Measurements from ENCODE around the gene F2RL1.
"Not testable (repeated sequence)": the region's sequence is repeated elsewhere in the genome, so short reads cannot be mapped to it uniquely, and the experiment has no call there.

Gene F2RL1

GRCh38 chr5:76805821-76806505, 12.9 kb upstream of the F2RL1 start:
- no peak for DNase-seq
- no peak overlapping the region for H3K4me3 ChIP-seq (ENCODE audit: insufficient read depth, low read depth, low read length, poor library complexity, severe bottlenecking)
- H3K9me3 ChIP-seq (ENCODE audit: control insufficient read depth, low read length), result no peaks in the 10 kb centered on the region
- no peaks in the 10 kb centered on the region for H3K27me3 ChIP-seq (replicated peaks; ENCODE audit: control insufficient read depth, insufficient read depth, low read length, poor library complexity, severe bottlenecking)
- no peaks in the 10 kb centered on the region for H3K36me3 ChIP-seq (ENCODE audit: control insufficient read depth, insufficient read depth, low read length)
- H3K4me1 ChIP-seq (ENCODE audit: control insufficient read depth, insufficient read depth, low read length, poor library complexity, severe bottlenecking), result no peaks in the 10 kb centered on the region
- no peak overlapping the region for H3K27ac ChIP-seq (ENCODE audit: insufficient read depth, low read length, poor library complexity, severe bottlenecking)

GRCh38 chr5:76807296-76807695, 11.5 kb upstream of the F2RL1 start:
- Histone ChIP-seq H3K27ac (ENCODE audit: insufficient read depth, low read length, poor library complexity, severe bottlenecking) (no peak overlapping the region), H3K4me1 (ENCODE audit: control insufficient read depth, insufficient read depth, low read length, poor library complexity, severe bottlenecking) (no peaks in the 10 kb centered on the region)

GRCh38 chr5:76808141-76808691, 10.6 kb upstream of the F2RL1 start:
- Histone ChIP-seq H3K36me3 (ENCODE audit: control insufficient read depth, insufficient read depth, low read length) (no peaks in the 10 kb centered on the region), H3K4me1 (ENCODE audit: control insufficient read depth, insufficient read depth, low read length, poor library complexity, severe bottlenecking) (no peaks in the 10 kb centered on the region), H3K27me3 (replicated peaks; ENCODE audit: control insufficient read depth, insufficient read depth, low read length, poor library complexity, severe bottlenecking) (no peaks in the 10 kb centered on the region), H3K27ac (ENCODE audit: insufficient read depth, low read length, poor library complexity, severe bottlenecking) (no peak overlapping the region), H3K9me3 (ENCODE audit: control insufficient read depth, low read length) (no peaks in the 10 kb centered on the region), H3K4me3 (ENCODE audit: insufficient read depth, low read depth, low read length, poor library complexity, severe bottlenecking) (no peak overlapping the region)
- DNase-seq, result no peak

More at GRCh38 chr5:76807296-76807695, 11.5 kb upstream of the F2RL1 start:
- H3K27me3 ChIP-seq (replicated peaks; ENCODE audit: control insufficient read depth, insufficient read depth, low read length, poor library complexity, severe bottlenecking), result no peaks in the 10 kb centered on the region
- H3K9me3 ChIP-seq (ENCODE audit: control insufficient read depth, low read length), result no peaks in the 10 kb centered on the region
- H3K36me3 ChIP-seq (ENCODE audit: control insufficient read depth, insufficient read depth, low read length), result no peaks in the 10 kb centered on the region
- DNase-seq, result no peak
- H3K4me3 ChIP-seq (ENCODE audit: insufficient read depth, low read depth, low read length, poor library complexity, severe bottlenecking), result no peak overlapping the region

GRCh38 chr5:76809141-76809540, 9.7 kb upstream of the F2RL1 start:
- no peaks in the 10 kb centered on the region for H3K27me3 ChIP-seq (replicated peaks; ENCODE audit: control insufficient read depth, insufficient read depth, low read length, poor library complexity, severe bottlenecking)
- no peaks in the 10 kb centered on the region for H3K4me1 ChIP-seq (ENCODE audit: control insufficient read depth, insufficient read depth, low read length, poor library complexity, severe bottlenecking)
- no peak for DNase-seq
- H3K4me3 ChIP-seq (ENCODE audit: insufficient read depth, low read depth, low read length, poor library complexity, severe bottlenecking), result no peak overlapping the region
- H3K27ac ChIP-seq (ENCODE audit: insufficient read depth, low read length, poor library complexity, severe bottlenecking), result no peak overlapping the region
- H3K9me3 ChIP-seq (ENCODE audit: control insufficient read depth, low read length), result no peaks in the 10 kb centered on the region
- no peaks in the 10 kb centered on the region for H3K36me3 ChIP-seq (ENCODE audit: control insufficient read depth, insufficient read depth, low read length)

- Histone ChIP-seq H3K27ac (ENCODE audit: insufficient read depth, low read length, poor library complexity, severe bottlenecking) (no peak overlapping the region), H3K4me1 (ENCODE audit: control insufficient read depth, insufficient read depth, low read length, poor library complexity, severe bottlenecking) (no peaks in the 10 kb centered on the region), H3K36me3 (ENCODE audit: control insufficient read depth, insufficient read depth, low read length) (no peaks in the 10 kb centered on the region), H3K4me3 (ENCODE audit: insufficient read depth, low read depth, low read length, poor library complexity, severe bottlenecking) (no peak overlapping the region), H3K9me3 (ENCODE audit: control insufficient read depth, low read length) (no peaks in the 10 kb centered on the region), H3K27me3 (replicated peaks; ENCODE audit: control insufficient read depth, insufficient read depth, low read length, poor library complexity, severe bottlenecking) (no peaks in the 10 kb centered on the region)
- no peak for DNase-seq
These were observed 8.6 kb upstream of the F2RL1 start for GRCh38 chr5:76810236-76810635.

- Histone ChIP-seq H3K4me1 (ENCODE audit: control insufficient read depth, insufficient read depth, low read length, poor library complexity, severe bottlenecking) (no peaks in the 10 kb centered on the region), H3K4me3 (ENCODE audit: insufficient read depth, low read depth, low read length, poor library complexity, severe bottlenecking) (no peak overlapping the region), H3K27me3 (replicated peaks; ENCODE audit: control insufficient read depth, insufficient read depth, low read length, poor library complexity, severe bottlenecking) (no peaks in the 10 kb centered on the region), H3K36me3 (ENCODE audit: control insufficient read depth, insufficient read depth, low read length) (no peaks in the 10 kb centered on the region), H3K9me3 (ENCODE audit: control insufficient read depth, low read length) (no peaks in the 10 kb centered on the region), H3K27ac (ENCODE audit: insufficient read depth, low read length, poor library complexity, severe bottlenecking) (no peak overlapping the region)
- no peak for DNase-seq
These were observed 7.6 kb upstream of the F2RL1 start for GRCh38 chr5:76811214-76811613.

- not testable (repeated sequence) for H3K9me3 ChIP-seq (ENCODE audit: control insufficient read depth, low read length); H3K4me3 ChIP-seq (ENCODE audit: insufficient read depth, low read depth, low read length, poor library complexity, severe bottlenecking); H3K36me3 ChIP-seq (ENCODE audit: control insufficient read depth, insufficient read depth, low read length); H3K4me1 ChIP-seq (ENCODE audit: control insufficient read depth, insufficient read depth, low read length, poor library complexity, severe bottlenecking); H3K27me3 ChIP-seq (replicated peaks; ENCODE audit: control insufficient read depth, insufficient read depth, low read length, poor library complexity, severe bottlenecking); DNase-seq; H3K27ac ChIP-seq (ENCODE audit: insufficient read depth, low read length, poor library complexity, severe bottlenecking)
These were observed 6.6 kb upstream of the F2RL1 start for GRCh38 chr5:76812209-76812608.

GRCh38 chr5:76813982-76814562, 4.8 kb upstream of the F2RL1 start:
- H3K27me3 ChIP-seq (replicated peaks; ENCODE audit: control insufficient read depth, insufficient read depth, low read length, poor library complexity, severe bottlenecking), result no peaks in the 10 kb centered on the region
- H3K36me3 ChIP-seq (ENCODE audit: control insufficient read depth, insufficient read depth, low read length), result no peaks in the 10 kb centered on the region
- H3K9me3 ChIP-seq (ENCODE audit: control insufficient read depth, low read length), result no peaks in the 10 kb centered on the region
- no peak for DNase-seq
- H3K4me1 ChIP-seq (ENCODE audit: control insufficient read depth, insufficient read depth, low read length, poor library complexity, severe bottlenecking), result no peaks in the 10 kb centered on the region
- H3K4me3 ChIP-seq (ENCODE audit: insufficient read depth, low read depth, low read length, poor library complexity, severe bottlenecking), result no peak overlapping the region
- H3K27ac ChIP-seq (ENCODE audit: insufficient read depth, low read length, poor library complexity, severe bottlenecking), result no peak overlapping the region

GRCh38 chr5:76816110-76816831, 2.6 kb upstream of the F2RL1 start:
- DNase-seq, result no peak
- Histone ChIP-seq H3K4me1 (ENCODE audit: control insufficient read depth, insufficient read depth, low read length, poor library complexity, severe bottlenecking) (peaks cover 6% of the 10 kb centered on the region), H3K4me3 (ENCODE audit: insufficient read depth, low read depth, low read length, poor library complexity, severe bottlenecking) (no peak overlapping the region), H3K36me3 (ENCODE audit: control insufficient read depth, insufficient read depth, low read length) (no peaks in the 10 kb centered on the region), H3K9me3 (ENCODE audit: control insufficient read depth, low read length) (no peaks in the 10 kb centered on the region), H3K27me3 (replicated peaks; ENCODE audit: control insufficient read depth, insufficient read depth, low read length, poor library complexity, severe bottlenecking) (no peaks in the 10 kb centered on the region), H3K27ac (ENCODE audit: insufficient read depth, low read length, poor library complexity, severe bottlenecking) (no peak overlapping the region)

All from effector memory CD4-positive, alpha-beta T cell (primary cell).